M059J (cell line): ENCODE data around the gene DGKD. TPM values are rescaled to one million over a fixed set of nuclear protein-coding genes. Genes with fewer than 3 reads are reported as not detected.

Experiments used
- DNase-seq: peaks from one replicate; pipeline ENCODE4 v3.0.0-alpha.2; 2012; ENCODE audit warnings: low read depth
- total RNA-seq: library from RNA; depleted of rRNA; stranded (reverse); fragments of >200 nt; shearing (Covaris generic); gene quantifications from 2 replicates; pipeline ENCODE4 v1.2.3, GENCODE V29; 2014

Gene DGKD
- total RNA-seq, 1 experiment from 2014 or later: 16.5 TPM

DNA sequence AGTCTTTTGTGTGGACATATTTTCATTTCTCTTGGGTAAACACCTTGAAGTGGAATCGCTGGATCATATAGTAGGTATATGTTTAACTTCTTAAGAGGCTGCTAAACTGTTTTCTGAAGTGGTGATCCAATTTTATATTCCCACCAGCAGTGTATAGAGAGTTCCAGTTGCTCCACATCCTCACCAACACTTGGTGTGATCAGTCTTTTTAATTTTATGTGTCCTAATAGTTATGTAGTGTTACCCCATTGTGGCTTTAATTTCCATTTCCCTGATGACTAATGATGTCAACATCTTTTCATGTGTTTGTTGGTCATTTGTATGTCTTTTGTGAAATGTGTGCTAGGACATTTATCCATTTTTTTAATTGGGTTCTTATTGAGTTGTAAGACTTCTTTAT lies 56.9 kb downstream of the DGKD start:
- DNase-seq: no peak

DNA sequence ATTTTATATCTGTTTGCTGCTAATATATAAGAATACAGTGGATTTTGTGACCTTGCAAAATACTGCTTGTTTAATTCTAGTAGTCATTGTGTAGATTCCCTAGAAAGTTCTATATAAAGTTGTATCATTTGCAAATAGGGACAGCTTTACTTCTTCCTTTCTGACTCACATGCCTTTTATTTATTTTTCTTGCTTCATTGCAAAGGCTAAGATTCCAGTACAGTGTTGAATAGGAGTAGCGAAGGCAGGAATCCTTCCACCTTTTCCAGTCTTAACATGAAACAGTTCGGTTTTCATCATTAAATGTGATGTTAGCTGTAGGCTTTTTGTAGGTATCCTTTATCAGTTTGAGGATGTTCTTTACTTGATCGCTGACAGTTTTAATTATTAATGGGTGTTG lies 58.1 kb downstream of the DGKD start:
- DNase-seq: no peak

DNA sequence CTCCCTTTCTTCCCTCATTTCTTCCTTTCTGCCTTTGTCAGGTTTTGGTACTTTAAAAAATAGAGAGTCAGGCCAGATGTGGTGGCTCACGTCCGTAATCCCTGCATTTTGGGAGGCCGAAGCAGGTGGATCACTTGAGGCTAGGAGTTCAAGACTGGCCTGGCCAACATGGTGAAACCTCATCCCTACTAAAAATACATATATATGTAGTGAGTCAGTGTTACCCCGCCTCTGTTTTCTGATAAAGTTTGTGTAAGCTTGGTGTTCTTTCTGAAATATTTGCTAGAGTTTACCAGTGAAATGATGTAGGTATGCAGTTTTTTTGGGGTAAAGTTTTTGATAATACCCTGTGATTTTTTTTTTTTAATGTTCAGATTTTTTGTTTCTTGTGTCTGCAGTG lies 58.8 kb downstream of the DGKD start:
- DNase-seq: peak; percentile 72

GRCh38 chr2:233413559-233414272 lies 59.4 kb downstream of the DGKD start:
- peak; percentile 94 for DNase-seq

GRCh38 chr2:233414273-233414654 lies 60.0 kb downstream of the DGKD start:
- peak; percentile 91 for DNase-seq

- DNase-seq: peak; percentile 92
Observed at GRCh38 chr2:233414777-233415570, 60.7 kb downstream of the DGKD start.

GRCh38 chr2:233416199-233416598 lies 61.9 kb downstream of the DGKD start:
- no peak for DNase-seq

GRCh38 chr2:233416706-233417105 lies 62.4 kb downstream of the DGKD start:
- DNase-seq: peak; percentile 20

DNA sequence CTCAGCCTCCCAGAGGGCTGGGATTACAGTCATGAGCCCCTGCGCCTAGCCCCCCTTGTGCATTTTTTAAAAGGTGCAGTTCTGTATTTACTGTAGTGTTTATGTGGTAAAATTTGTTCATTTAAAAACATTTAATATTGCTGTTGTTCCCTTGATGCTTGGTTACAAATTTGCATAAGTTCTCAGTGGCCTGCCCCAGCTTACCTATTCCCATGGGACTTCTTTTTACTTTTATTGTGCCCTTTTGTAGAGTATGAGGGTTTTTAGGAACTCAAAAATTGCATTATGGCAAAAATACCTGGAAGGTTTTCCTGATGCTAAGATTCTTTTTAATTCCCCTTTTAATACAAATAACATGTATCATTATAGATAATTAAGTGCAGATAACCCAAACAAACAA lies 63.0 kb downstream of the DGKD start:
- no peak for DNase-seq

DNA sequence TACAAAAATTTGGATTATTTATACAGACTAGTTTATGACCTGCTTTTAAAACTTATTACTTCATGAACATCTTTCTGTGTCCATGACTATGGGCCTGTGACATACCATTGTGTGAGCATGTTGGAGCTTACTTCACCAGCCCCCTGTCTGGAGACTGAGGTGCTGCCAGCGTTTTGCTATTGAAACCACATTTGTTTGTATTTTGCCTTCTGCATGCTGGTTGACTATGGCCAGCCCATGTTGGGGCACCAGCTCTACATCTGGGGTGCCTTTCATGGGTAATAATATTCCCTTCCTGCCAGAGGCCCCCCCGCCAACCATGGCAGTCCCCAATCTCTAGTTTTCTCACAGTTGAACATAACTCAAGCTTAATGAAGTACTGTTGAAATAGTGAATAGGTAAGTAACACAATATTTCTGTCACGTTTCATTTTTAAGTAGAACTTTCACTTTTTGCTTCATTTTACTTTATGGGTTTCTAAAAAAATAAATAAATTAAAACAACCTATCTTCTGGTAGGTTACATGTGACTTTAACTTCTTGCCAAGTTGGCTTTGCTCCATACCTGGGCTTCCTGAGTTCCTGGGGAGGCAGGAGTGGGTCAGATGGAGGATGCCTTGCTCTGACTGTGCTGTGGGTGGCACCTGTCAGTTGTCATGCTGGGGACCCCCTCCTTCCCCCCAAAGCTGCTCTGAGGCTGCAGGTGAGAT lies 63.9 kb downstream of the DGKD start:
- DNase-seq: no peak

DNA sequence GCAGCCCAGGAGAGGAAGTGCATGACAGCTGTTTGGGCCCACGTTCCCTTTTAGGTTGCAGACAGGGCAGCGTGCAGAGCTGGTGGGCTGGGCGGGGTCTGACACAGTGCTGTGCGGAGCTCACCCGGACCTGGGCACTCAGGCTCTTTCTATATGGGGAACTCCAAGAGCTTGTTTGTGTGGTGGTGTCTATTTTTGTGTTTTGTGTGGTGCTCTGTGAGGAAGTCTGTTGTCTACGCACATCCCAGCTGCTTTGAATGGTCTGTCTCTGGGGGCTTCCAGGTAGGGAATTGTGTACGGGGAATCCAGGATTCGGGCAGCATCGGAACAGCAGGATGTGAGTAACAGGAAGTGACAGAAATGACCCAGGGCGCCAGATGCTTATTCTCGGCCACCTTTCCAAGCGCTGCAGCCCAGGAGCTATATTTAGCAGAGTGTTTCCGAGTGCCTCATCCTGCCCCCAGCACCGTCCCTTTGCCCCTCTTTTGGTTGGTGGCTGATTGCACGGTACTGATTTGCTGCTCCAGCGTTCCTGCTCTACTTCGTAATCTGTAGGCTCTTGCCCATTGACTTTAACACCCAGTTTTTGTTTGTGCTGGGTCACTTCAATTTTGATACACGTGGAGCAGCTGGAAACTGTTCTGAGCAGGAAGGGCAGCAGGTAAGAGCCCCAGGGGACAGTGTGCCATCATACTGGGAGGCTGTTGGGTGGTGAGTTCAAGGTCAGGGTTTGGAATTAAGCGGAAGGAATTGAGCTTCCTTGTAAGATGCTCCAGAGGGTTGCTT lies 64.7 kb downstream of the DGKD start:
- DNase-seq: peak; percentile 44

GRCh38 chr2:233419602-233420391 lies 65.5 kb downstream of the DGKD start:
- no peak for DNase-seq

GRCh38 chr2:233421091-233421816 lies 67.0 kb downstream of the DGKD start:
- no peak for DNase-seq

- no peak for DNase-seq
Observed at GRCh38 chr2:233422050-233422639, 67.9 kb downstream of the DGKD start.

- no peak for DNase-seq
Observed at GRCh38 chr2:233422649-233423551, 68.6 kb downstream of the DGKD start.

DNA sequence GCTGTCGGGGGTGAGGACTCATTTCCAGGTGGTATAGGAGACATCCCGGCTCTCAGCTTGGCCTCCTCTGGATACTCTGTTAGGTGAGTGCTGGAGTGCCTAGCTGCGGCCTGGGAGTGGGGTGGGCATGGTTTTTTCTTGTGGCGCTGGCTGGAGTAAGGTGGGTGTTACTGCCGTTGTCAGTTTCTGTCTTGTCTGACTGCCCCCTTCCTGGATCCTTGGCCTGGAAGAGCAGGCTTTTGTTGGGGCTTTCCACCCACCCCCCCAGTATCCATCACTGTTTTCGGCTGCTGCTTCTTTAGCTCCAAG lies 69.2 kb downstream of the DGKD start:
- no peak for DNase-seq

DNA sequence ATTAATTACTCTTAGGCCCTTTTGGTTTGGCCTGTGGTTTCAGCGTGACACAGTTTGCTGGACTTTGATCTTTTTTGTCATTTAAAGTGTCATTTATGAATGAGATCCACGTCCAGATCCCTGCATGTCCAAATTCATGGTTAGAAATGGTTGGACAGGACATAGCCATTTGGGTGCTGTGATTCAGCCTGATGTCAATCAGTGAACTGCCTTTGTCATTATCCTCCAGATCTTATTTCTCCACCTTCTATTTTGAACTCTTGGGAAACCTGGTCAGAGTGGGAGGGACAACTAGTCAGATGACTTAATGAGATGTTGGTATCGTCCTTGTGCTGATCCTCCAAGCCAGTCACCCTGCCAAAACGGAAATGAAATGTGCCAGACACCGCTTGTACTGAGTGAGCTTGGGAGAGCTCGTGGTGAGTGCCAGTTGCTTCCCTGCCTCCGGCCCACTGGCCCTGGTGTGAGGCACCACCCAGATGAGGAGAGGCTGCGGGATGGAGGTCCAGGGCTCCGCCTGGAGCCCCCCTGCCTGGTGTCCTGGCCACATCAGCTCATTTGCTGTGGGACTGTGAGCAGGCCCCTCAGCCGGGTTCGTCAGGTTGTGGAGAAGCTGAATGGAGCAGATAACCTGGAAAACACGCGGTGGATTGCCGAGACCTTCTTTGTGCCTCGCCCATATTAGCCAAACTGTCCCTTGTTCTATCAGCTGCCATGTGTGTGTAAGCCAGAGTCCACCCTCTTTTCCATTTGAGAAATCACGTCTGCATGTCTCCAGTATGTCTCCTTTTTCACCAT lies 70.1 kb downstream of the DGKD start:
- no peak for DNase-seq

DNA sequence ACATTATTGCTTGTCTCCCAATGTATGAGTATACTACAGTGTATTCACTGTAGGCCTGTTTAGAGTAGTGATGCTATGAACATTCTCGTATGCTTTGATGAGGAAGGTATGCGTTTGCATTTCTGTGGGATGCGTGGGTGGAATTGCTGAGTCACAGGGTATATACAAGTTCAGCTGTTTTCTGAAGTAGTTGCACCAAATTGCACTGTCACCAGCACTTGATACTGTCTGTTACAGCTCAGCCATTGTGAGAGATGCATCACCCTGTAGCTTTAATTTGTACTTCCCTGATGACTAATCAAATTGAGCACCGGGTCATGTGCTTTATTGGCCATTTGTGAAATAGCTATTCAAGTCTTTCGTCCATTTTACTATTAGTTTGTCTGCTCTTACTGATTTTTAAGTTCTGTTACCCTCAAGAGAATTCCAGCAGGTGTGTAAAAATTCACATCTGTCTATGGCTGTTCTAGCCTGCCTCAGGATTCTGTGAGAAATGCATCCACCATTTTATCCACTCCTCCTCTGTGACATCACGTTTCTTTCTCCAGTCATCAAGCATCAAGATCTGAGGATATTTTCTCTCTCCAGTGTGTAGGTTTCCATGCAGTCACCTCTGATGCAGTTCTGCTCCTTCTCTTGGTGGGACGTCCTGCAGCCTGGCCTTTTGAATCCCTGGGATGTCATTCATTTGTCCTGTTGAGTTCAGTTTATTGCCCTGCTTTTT lies 72.5 kb downstream of the DGKD start:
- peak; percentile 70 for DNase-seq
